ENCODE data around the gene COPS9. TPM values are rescaled to one million over a fixed set of nuclear protein-coding genes. Genes with fewer than 3 reads are reported as not detected.

Gene COPS9
- total RNA-seq, 1 donor from 2014 or later: 165 TPM

DNA sequence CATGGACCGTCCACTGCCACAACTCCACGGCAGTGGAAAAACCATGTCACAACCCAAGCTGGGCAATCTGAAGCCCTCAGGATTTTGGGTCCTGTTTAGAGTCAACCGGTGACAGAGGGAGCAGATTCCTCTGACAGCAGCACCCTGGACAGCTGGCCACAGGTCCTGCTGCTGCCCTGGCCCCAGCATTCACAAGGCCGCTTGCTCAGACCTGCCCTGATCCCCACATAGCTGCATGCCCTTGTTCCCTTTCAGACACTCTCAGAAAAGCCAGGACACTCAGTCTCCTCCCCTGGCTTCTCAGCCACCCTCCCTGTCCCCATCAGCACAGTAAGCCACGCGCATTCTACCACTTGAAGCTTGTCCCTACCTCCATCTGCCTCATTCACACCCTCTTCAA lies 1.6 kb downstream of the COPS9 start:
- TF ChIP-seq, protein P1, sequence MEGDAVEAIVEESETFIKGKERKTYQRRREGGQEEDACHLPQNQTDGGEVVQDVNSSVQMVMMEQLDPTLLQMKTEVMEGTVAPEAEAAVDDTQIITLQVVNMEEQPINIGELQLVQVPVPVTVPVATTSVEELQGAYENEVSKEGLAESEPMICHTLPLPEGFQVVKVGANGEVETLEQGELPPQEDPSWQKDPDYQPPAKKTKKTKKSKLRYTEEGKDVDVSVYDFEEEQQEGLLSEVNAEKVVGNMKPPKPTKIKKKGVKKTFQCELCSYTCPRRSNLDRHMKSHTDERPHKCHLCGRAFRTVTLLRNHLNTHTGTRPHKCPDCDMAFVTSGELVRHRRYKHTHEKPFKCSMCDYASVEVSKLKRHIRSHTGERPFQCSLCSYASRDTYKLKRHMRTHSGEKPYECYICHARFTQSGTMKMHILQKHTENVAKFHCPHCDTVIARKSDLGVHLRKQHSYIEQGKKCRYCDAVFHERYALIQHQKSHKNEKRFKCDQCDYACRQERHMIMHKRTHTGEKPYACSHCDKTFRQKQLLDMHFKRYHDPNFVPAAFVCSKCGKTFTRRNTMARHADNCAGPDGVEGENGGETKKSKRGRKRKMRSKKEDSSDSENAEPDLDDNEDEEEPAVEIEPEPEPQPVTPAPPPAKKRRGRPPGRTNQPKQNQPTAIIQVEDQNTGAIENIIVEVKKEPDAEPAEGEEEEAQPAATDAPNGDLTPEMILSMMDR (IDR thresholded peaks at IDR 0.05; ENCODE audit: unreplicated experiment): no peak
- H3K4me3 Mint-ChIP-seq (ENCODE audit: unreplicated experiment): peak overlapping the region; percentile 85
- peaks cover 11% of the 10 kb centered on the region for H3K27me3 Mint-ChIP-seq (ENCODE audit: unreplicated experiment)
- no peak for DNase-seq (ENCODE audit: low spot score)
- no peak overlapping the region for H3K27ac Mint-ChIP-seq (ENCODE audit: unreplicated experiment)
- peaks cover 37% of the 10 kb centered on the region for H3K36me3 Mint-ChIP-seq (ENCODE audit: low read depth, unreplicated experiment)
- peaks cover 14% of the 10 kb centered on the region for H3K4me1 Mint-ChIP-seq (ENCODE audit: unreplicated experiment)
- no peaks in the 10 kb centered on the region for H3K9me3 Mint-ChIP-seq (ENCODE audit: unreplicated experiment)

DNA sequence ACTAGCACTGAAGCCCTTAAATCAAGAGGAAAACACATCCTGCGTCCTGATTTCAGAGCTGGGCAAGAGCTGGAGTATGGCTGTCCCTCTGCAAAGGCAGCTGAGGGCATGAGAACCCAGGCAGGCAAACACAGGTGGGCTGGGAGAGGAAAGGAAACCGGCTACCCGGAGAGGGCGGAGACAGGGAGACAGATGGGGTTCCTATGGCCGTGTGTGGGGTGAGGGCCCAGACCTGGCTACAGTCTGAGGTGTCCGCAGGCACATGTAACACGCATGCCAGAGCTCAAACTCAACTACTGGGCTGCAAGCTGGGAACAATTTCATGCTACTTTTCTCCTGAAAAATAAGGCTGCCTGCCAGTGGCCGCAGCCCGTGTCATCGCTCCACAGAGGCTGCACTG lies 2.7 kb downstream of the COPS9 start:
- TF ChIP-seq, protein P1 (IDR thresholded peaks at IDR 0.05; ENCODE audit: unreplicated experiment): no peak
- Mint-ChIP-seq H3K4me1 (ENCODE audit: unreplicated experiment) (peaks cover 14% of the 10 kb centered on the region), H3K36me3 (ENCODE audit: low read depth, unreplicated experiment) (peaks cover 37% of the 10 kb centered on the region), H3K27ac (ENCODE audit: unreplicated experiment) (no peak overlapping the region), H3K27me3 (ENCODE audit: unreplicated experiment) (peaks cover 11% of the 10 kb centered on the region), H3K4me3 (ENCODE audit: unreplicated experiment) (no peak overlapping the region), H3K9me3 (ENCODE audit: unreplicated experiment) (no peaks in the 10 kb centered on the region)
- no peak for DNase-seq (ENCODE audit: low spot score)

DNA sequence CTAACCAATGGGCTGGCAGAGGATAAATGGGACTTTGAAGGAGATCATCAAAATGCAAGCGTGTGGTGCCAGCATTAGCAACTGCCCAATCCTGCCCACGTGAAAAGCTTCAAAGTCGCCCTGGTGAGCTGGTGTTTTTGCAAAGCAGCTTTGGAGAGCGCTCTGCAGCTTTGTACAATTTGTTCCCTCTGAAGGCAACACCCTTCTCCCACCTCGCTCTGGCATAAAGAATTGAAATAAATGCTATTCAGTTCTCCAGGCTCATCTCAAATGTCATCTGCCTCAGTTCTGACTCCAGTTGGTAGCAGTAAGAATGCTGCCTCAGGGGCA lies 3.5 kb downstream of the COPS9 start:
- Mint-ChIP-seq H3K4me1 (ENCODE audit: unreplicated experiment) (peaks cover 14% of the 10 kb centered on the region), H3K36me3 (ENCODE audit: low read depth, unreplicated experiment) (peaks cover 37% of the 10 kb centered on the region), H3K9me3 (ENCODE audit: unreplicated experiment) (no peaks in the 10 kb centered on the region), H3K27ac (ENCODE audit: unreplicated experiment) (no peak overlapping the region), H3K27me3 (ENCODE audit: unreplicated experiment) (peaks cover 6% of the 10 kb centered on the region), H3K4me3 (ENCODE audit: unreplicated experiment) (peak overlapping the region; percentile 25)
- TF ChIP-seq, protein P1 (IDR thresholded peaks at IDR 0.05; ENCODE audit: unreplicated experiment): no peak
- no peak for DNase-seq (ENCODE audit: low spot score)

DNA sequence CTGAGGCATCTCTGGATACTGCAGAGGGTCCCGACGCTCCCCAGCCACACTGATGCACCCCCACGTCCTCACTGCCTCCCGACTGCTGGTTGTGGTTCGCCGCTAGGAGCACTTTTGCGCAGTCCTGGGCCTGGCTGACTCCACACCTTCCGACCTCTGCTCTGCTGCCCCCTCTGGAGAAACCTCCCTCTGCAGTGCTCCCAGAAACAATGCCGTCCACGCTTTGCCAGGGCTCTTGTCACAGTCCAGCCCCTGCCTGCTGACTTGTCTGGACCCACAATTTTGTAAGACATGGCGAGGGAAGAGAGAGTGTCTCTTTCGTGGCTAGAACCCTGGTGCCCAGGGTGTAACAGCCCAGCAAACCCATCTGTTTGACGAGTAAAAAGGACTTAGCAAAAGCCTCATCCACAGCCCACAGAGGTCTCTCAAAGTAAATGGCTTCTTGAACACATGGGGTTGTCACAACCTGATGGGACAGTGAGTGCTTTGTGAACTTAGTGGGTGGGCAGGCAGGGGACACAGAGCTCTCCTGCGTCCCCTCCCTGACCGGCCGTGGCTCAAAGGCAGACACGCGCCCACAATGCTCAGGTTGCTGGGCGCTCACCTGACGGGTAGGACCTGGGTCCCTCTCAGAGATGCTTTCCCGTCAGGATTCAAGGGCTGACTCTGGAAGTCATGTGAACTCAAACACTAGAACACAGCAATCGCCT lies 4.0 kb downstream of the COPS9 start:
- Mint-ChIP-seq H3K4me3 (ENCODE audit: unreplicated experiment) (peak overlapping the region; percentile 60), H3K27me3 (ENCODE audit: unreplicated experiment) (peaks cover 6% of the 10 kb centered on the region), H3K27ac (ENCODE audit: unreplicated experiment) (peak overlapping the region; percentile 43), H3K4me1 (ENCODE audit: unreplicated experiment) (peaks cover 14% of the 10 kb centered on the region), H3K36me3 (ENCODE audit: low read depth, unreplicated experiment) (peaks cover 38% of the 10 kb centered on the region), H3K9me3 (ENCODE audit: unreplicated experiment) (no peaks in the 10 kb centered on the region)
- no peak for DNase-seq (ENCODE audit: low spot score)
- TF ChIP-seq, protein P1 (IDR thresholded peaks at IDR 0.05; ENCODE audit: unreplicated experiment): peak; percentile 24

DNA sequence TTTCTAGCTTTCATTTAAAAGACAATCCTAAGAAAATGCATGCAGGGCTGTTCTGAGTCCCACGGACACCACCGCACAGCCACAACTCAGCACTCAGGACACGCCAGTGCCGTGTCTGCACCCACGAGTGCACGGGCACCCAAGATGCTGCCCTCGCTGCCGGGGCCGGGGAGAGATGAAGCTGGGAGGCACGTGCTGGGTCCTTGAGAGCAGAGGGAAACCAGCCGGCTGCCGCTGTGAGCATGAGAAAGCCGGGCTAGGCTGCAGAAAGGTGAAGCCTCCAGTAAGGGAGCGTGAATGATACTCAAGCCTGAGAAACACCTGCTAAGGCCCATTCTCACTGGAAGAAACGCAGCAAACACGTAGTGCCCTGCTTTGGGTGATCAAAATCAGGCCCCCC lies 4.8 kb downstream of the COPS9 start:
- Mint-ChIP-seq H3K36me3 (ENCODE audit: low read depth, unreplicated experiment) (peaks cover 43% of the 10 kb centered on the region), H3K9me3 (ENCODE audit: unreplicated experiment) (no peaks in the 10 kb centered on the region), H3K4me1 (ENCODE audit: unreplicated experiment) (peaks cover 14% of the 10 kb centered on the region), H3K4me3 (ENCODE audit: unreplicated experiment) (no peak overlapping the region), H3K27me3 (ENCODE audit: unreplicated experiment) (peaks cover 7% of the 10 kb centered on the region), H3K27ac (ENCODE audit: unreplicated experiment) (no peak overlapping the region)
- TF ChIP-seq, protein P1 (IDR thresholded peaks at IDR 0.05; ENCODE audit: unreplicated experiment): no peak
- no peak for DNase-seq (ENCODE audit: low spot score)

Data from endothelial cell (in vitro differentiated cells).